Body of pancreas (tissue), 4 donors: ENCODE results near the gene GCDH. TPM values are rescaled to one million over a fixed set of nuclear protein-coding genes. Genes with fewer than 3 reads are reported as not detected.

Source experiments
- ATAC-seq: fragments of 150-250 bp; one replicate; pipeline ENCODE4 v1.9.1; 2016
- DNase-seq, 4 donors: peaks; one replicate each; pipeline ENCODE4 v3.0.0-alpha.2; 2019
- H3K27ac ChIP-seq, 4 donors: fragments of 200-600 bp; sonication (generic); 1 replicate in 3 of 4; 2 replicates in 1 of 4; pipeline versions ENCODE4 v1.5.1 to v1.6.1; 2016 to 2019; ENCODE audit warnings: mild to moderate bottlenecking in 1 of 4, mixed read lengths in 1 of 4, moderate library complexity in 1 of 4
- H3K27me3 ChIP-seq, 2 donors: fragments of 200-600 bp; sonication (generic); one replicate each; pipeline ENCODE4 v1.6.0; 2016; ENCODE audit warnings: mild to moderate bottlenecking in 1 of 2
- H3K36me3 ChIP-seq, 2 donors: fragments of 200-600 bp; sonication (generic); replicated peaks in 1 of 2; 2 replicates each; pipeline ENCODE4 v1.5.1; 2016; ENCODE audit warnings: low read depth in 2 of 2; ENCODE audit not compliant: insufficient read depth in 1 of 2
- H3K4me1 ChIP-seq: fragments of 200-600 bp; sonication (generic); one replicate; pipeline ENCODE4 v1.6.0; 2016
- H3K4me3 ChIP-seq, 2 donors: fragments of 200-600 bp; sonication (generic); 1 replicate in 1 of 2; 2 replicates in 1 of 2; pipeline ENCODE4 v1.5.1; 2016 to 2019
- H3K9me3 ChIP-seq, 3 donors: fragments of 200-600 bp; sonication (generic); 1 replicate in 2 of 3; 2 replicates in 1 of 3; pipeline ENCODE4 v1.5.1; 2016
- POLR2A ChIP-seq, 3 donors: fragments of 450-650 bp; IDR thresholded peaks; one replicate each; pipeline ENCODE4 v1.6.1; 2016; ENCODE audit warnings: antibody characterized with exemption in 3 of 3, mild to moderate bottlenecking in 2 of 3
- WGBS, 2 donors: methylation state at CpG; one replicate each; pipeline ENCODE4 v1.1.5; 2017; 5-methylcytosine and 5-hydroxymethylcytosine counted together
- intact Hi-C: fragments of 100-400 bp; cut with DNase I; formaldehyde crosslinking; loops from one replicate; pipeline ENCODE4 v1.15.1; 2023
- total RNA-seq, 2 donors: library from RNA; depleted of rRNA; stranded (reverse); fragments of >200 nt; gene quantifications; one replicate each; pipeline ENCODE4 v1.1.0, GENCODE V29; 2016
- TF ChIP-seq, protein P1 (sequence below), 7 experiments: fragments of 450-650 bp in 4 of 7; fragments of 200-600 bp in 3 of 7; sonication (generic) in 3 of 7; IDR thresholded peaks; one replicate each; pipeline ENCODE4 v1.5.1; 2016 to 2019; ENCODE audit warnings: antibody characterized with exemption in 7 of 7

Gene GCDH
- total RNA-seq, 2 donors from 2014 or later, result 17.4 to 57.7 TPM

DNA sequence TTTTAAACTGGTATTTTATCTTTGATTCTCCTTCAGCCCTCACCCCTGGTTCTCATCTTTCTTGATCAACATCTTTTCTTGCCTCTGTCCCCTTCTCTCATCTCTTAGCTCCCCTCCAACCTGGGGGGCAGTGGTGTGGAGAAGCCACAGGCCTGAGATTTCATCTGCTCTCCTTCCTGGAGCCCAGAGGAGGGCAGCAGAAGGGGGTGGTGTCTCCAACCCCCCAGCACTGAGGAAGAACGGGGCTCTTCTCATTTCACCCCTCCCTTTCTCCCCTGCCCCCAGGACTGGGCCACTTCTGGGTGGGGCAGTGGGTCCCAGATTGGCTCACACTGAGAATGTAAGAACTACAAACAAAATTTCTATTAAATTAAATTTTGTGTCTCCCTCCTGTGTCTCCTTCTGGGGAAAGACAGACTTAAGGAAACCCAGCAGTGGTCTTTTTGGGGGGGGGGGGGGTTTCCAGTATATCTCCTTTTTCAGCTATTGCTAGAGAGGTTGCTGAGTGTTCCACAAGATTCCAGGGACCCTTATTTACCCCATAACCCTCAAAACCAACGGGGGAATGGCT lies 53.2 kb downstream of the GCDH start:
- no peak overlapping the region for H3K4me3 ChIP-seq
- peaks cover 74% of the 10 kb centered on the region for H3K4me1 ChIP-seq
- 43 to 55% methylated on average over 2 of the region's 2 CpGs for WGBS, 2 donors

DNA sequence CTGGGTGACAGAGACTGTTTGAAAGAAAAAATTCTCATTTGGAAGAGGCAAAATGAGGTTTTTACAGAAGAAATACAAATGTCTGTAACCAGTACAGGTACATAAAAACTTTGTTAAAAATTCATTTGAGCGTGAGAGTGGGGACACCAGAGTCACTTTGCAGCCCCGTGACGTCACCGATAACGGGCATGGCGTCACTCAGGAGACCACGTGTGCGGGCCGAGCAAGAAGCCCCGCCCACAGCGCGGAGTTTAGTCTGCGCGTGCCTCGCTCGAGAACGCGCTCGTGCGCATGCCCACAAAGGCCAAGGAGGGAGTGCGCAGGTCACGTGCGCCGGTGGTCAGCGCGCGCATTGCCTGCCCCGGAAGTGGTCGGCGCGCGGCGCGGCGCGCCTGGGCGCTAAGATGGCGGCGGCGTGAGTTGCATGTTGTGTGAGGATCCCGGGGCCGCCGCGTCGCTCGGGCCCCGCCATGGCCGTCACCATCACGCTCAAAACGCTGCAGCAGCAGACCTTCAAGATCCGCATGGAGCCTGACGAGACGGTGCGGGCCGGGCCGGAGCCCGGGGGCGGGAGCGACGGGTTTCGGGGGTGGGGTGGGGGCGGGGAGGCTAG lies 54.6 kb downstream of the GCDH start, which contains the start of gene RAD23A:
Gene RAD23A (plus strand): TSS at position 384 of the 613 bp plus-strand sequence. CDS start 87 bp downstream, at position 471.
- Histone ChIP-seq H3K4me1 (peaks cover 62% of the 10 kb centered on the region), H3K27ac (peak within 1 kb of the TSS; percentile 86 to 95 (median 87)), H3K9me3 (no peaks in the 10 kb centered on the region), H3K27me3 (no peaks in the 10 kb centered on the region), H3K36me3 (peaks cover 14 to 35% of the 10 kb centered on the region in 2 donors), H3K4me3 (peak within 1 kb of the TSS; percentile 75 to 91)
- TF ChIP-seq POLR2A (IDR thresholded peaks at IDR 0.05), result peak; percentile 67 to 90 (median 84)
- TF ChIP-seq, protein P1, sequence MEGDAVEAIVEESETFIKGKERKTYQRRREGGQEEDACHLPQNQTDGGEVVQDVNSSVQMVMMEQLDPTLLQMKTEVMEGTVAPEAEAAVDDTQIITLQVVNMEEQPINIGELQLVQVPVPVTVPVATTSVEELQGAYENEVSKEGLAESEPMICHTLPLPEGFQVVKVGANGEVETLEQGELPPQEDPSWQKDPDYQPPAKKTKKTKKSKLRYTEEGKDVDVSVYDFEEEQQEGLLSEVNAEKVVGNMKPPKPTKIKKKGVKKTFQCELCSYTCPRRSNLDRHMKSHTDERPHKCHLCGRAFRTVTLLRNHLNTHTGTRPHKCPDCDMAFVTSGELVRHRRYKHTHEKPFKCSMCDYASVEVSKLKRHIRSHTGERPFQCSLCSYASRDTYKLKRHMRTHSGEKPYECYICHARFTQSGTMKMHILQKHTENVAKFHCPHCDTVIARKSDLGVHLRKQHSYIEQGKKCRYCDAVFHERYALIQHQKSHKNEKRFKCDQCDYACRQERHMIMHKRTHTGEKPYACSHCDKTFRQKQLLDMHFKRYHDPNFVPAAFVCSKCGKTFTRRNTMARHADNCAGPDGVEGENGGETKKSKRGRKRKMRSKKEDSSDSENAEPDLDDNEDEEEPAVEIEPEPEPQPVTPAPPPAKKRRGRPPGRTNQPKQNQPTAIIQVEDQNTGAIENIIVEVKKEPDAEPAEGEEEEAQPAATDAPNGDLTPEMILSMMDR (IDR thresholded peaks at IDR 0.05), result peak in 3 of 7 experiments; percentile 12 to 34 (median 16)
- 1% methylated on average over 41 to 50 of the region's 62 CpGs for WGBS, 2 donors
- peak; percentile 95 for ATAC-seq
- intact Hi-C loops, result no loop called here
- DNase-seq, result peak; percentile 98 to 99 (median 99)

More for the DNA sequence above, 53.2 kb downstream of the GCDH start:
- intact Hi-C loops, result no loop called here
- DNase-seq, result no peak
- H3K27ac ChIP-seq, result peak overlapping the region in 3 of 4 donors; percentile 86 to 95 (median 88)
- no peak for ATAC-seq
- H3K36me3 ChIP-seq, result peaks cover 16 to 25% of the 10 kb centered on the region in 2 donors
- H3K27me3 ChIP-seq, result no peaks in the 10 kb centered on the region
- H3K9me3 ChIP-seq, result no peaks in the 10 kb centered on the region
- TF ChIP-seq POLR2A (IDR thresholded peaks at IDR 0.05), result no peak
- TF ChIP-seq, protein P1 (IDR thresholded peaks at IDR 0.05), result no peak

DNA sequence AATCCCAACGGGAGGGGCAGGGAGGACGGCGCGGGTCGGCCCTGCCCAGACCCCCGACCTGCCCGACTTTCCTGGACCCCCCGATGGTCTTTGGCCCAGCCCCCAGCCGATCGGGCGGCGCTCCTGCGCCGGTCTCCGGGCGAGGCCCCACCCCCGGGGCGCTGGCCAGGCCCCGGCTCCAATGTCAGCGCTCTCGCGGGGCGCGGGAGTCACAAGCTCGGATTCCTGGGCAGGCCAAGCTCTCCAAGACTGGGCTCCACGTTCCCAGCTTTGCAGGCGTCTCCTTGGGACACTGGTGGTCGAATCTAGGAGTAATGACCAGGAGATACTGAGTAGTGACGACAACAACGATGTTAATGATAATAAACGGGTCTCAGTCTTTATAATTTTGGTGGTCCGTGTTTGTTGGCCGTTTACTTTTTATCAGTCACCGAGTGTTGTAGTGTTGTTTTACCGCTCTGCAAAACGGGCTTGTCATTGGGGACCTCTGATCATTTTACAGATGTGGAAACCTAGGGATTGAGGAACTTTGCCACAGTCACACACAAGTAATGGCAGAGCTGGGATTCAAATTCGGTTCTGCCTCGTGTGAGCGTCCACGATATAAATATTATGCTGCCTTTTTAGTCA lies 55.2 kb downstream of the GCDH start:
- peaks cover 55% of the 10 kb centered on the region for H3K4me1 ChIP-seq
- WGBS, 2 donors, result 1% methylated on average over 14 to 31 of the region's 40 CpGs
- TF ChIP-seq, protein P1 (IDR thresholded peaks at IDR 0.05), result no peak
- no peak for TF ChIP-seq POLR2A (IDR thresholded peaks at IDR 0.05)
- peak overlapping the region; percentile 86 to 95 (median 87) for H3K27ac ChIP-seq
- H3K9me3 ChIP-seq, result no peaks in the 10 kb centered on the region
- ATAC-seq (peak; percentile 70), DNase-seq (peak; percentile 69 to 77 (median 73))
- intact Hi-C loops, result no loop called here
- no peaks in the 10 kb centered on the region for H3K27me3 ChIP-seq
- peaks cover 8 to 37% of the 10 kb centered on the region in 2 donors for H3K36me3 ChIP-seq
- peak overlapping the region; percentile 75 to 91 for H3K4me3 ChIP-seq

DNA sequence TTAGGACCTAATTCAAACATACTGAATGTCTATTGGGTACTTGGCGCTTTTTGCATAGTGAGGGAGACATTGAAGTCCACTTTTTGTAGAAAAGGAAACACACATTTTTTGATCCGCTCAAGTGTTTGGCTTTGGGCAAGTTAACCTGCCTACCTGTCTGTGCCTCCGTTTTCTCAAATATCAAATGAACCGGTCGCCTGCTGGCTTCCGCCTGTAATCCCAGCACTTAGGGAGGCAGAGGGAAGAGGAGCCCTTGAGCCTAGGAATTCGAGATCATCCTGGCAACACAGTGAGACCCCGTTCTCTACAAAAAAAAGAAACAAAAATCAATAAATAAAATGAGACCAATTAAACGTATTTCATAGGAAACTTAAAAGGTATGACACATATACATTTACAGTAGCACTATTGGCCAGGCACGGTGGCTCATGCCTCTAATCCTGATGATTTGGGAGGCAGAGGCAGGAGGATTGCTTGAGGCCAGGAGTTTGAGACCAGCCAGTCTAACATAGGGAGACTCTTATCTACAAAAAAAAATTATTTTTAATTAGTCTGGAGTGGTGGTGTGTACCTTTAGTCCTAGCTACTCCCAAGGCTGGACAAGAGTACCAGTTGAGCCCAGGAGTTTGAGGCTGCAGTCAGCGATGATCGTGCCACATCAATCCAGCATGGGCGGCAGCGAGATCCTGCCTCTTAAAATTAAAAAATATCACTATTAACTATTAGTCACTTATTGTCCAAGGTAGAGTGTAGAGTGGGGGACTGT lies 56.0 kb downstream of the GCDH start:
- peaks cover 48% of the 10 kb centered on the region for H3K4me1 ChIP-seq
- intact Hi-C loops, result no loop called here
- H3K9me3 ChIP-seq, result no peaks in the 10 kb centered on the region
- peak overlapping the region in 3 of 4 donors; percentile 86 to 95 (median 88) for H3K27ac ChIP-seq
- WGBS, 2 donors, result 53 to 61% methylated on average over 14 of the region's 14 CpGs
- TF ChIP-seq, protein P1 (IDR thresholded peaks at IDR 0.05), result no peak
- no peak for TF ChIP-seq POLR2A (IDR thresholded peaks at IDR 0.05)
- DNase-seq (no peak), ATAC-seq (no peak)
- peaks cover 8 to 33% of the 10 kb centered on the region in 2 donors for H3K36me3 ChIP-seq
- no peaks in the 10 kb centered on the region for H3K27me3 ChIP-seq
- no peak overlapping the region for H3K4me3 ChIP-seq
